Measurements from ENCODE around the gene TMEM51. TPM values are rescaled to one million over a fixed set of nuclear protein-coding genes. Genes with fewer than 3 reads are reported as not detected.

Gene TMEM51
- total and polyA plus RNA-seq, 7 experiments from 2014 or later = 0.16 to 0.79 (median 0.56) TPM; not detected in 3

GRCh38 chr1:15179485-15179883 lies 25.9 kb downstream of the TMEM51 start:
- no peak overlapping the region for H3K4me3 ChIP-seq (ENCODE audit: low read length)
- ChIA-PET POLR2A (no interaction called here), CTCF (no interaction called here)
- no peak for ATAC-seq
- DNase-seq = no peak
- peaks cover 17 to 53% (median 30%) of the 10 kb centered on the region in 5 donors for H3K27me3 Mint-ChIP-seq
- H3K9me3 Mint-ChIP-seq = peaks cover 0 to 8% (median 0%) of the 10 kb centered on the region in 11 donors
- H3K36me3 Mint-ChIP-seq = peaks cover 0 to 6% (median 0%) of the 10 kb centered on the region in 5 donors
- H3K4me1 Mint-ChIP-seq = no peaks in the 10 kb centered on the region
- H3K27me3 ChIP-seq (ENCODE audit: control insufficient read depth in 2 of 2, insufficient read depth in 2 of 2, low read length in 2 of 2) = peaks cover 0 to 3% of the 10 kb centered on the region in 2 donors
- intact Hi-C loops (cut with micrococcal nuclease) = no loop called here
- H3K4me3 Mint-ChIP-seq = no peak overlapping the region
- no peak overlapping the region for H3K27ac Mint-ChIP-seq
- H3K9me3 ChIP-seq (ENCODE audit: control insufficient read depth in 2 of 3, low read length in 3 of 3) = no peaks in the 10 kb centered on the region
- no peaks in the 10 kb centered on the region for H3K4me1 ChIP-seq (ENCODE audit: control insufficient read depth in 2 of 2, insufficient read depth in 2 of 2, low read length in 2 of 2)
- no peaks in the 10 kb centered on the region for H3K36me3 ChIP-seq (ENCODE audit: control insufficient read depth in 2 of 3, insufficient read depth in 3 of 3, low read length in 3 of 3)
- H3K27ac ChIP-seq (ENCODE audit: low read depth, low read length) = no peak overlapping the region

DNA sequence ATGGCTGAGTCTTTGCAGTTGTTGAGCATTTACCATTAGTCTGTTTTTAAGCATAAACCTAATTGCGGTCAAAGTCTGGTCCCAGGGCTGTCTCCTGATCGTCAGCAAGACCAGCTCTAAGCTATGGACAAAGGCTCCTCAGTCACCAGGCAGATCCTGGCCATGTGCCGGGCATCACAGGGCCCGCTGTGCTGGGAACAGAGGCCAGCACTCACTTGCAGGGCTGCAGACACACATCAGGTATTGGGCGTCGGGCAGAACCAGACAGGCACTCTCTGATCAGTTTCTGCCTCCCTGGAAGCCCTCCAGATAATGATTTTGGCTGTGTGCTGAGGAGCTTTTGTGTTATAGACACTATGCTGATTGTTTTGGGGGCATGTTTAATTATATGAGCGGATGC lies 26.6 kb downstream of the TMEM51 start:
- Histone ChIP-seq H3K9me3 (ENCODE audit: control insufficient read depth in 2 of 3, low read length in 3 of 3) (no peaks in the 10 kb centered on the region), H3K4me3 (ENCODE audit: low read length) (no peak overlapping the region), H3K27me3 (ENCODE audit: control insufficient read depth in 2 of 2, insufficient read depth in 2 of 2, low read length in 2 of 2) (peaks cover 0 to 3% of the 10 kb centered on the region in 2 donors), H3K27ac (ENCODE audit: low read depth, low read length) (no peak overlapping the region), H3K4me1 (ENCODE audit: control insufficient read depth in 2 of 2, insufficient read depth in 2 of 2, low read length in 2 of 2) (no peaks in the 10 kb centered on the region), H3K36me3 (ENCODE audit: control insufficient read depth in 2 of 3, insufficient read depth in 3 of 3, low read length in 3 of 3) (no peaks in the 10 kb centered on the region)
- POLR2A ChIA-PET = no interaction called here
- no peak for ATAC-seq
- peaks cover 17 to 55% (median 32%) of the 10 kb centered on the region in 5 donors for H3K27me3 Mint-ChIP-seq
- peaks cover 0 to 8% (median 0%) of the 10 kb centered on the region in 11 donors for H3K9me3 Mint-ChIP-seq
- no peaks in the 10 kb centered on the region for H3K4me1 Mint-ChIP-seq
- no peak overlapping the region for H3K27ac Mint-ChIP-seq
- DNase-seq = no peak
- CTCF ChIA-PET = no interaction called here
- intact Hi-C loops (cut with micrococcal nuclease) = no loop called here
- H3K36me3 Mint-ChIP-seq = peaks cover 0 to 6% (median 0%) of the 10 kb centered on the region in 5 donors
- no peak overlapping the region for H3K4me3 Mint-ChIP-seq

- ChIA-PET CTCF (no interaction called here), POLR2A (no interaction called here)
- H3K27ac ChIP-seq (ENCODE audit: low read depth, low read length) = no peak overlapping the region
- no peaks in the 10 kb centered on the region for H3K36me3 ChIP-seq (ENCODE audit: control insufficient read depth in 2 of 3, insufficient read depth in 3 of 3, low read length in 3 of 3)
- no peak for DNase-seq
- H3K4me1 Mint-ChIP-seq = peaks cover 0 to under 1% (median 0%) of the 10 kb centered on the region in 7 donors
- intact Hi-C loops (cut with micrococcal nuclease) = no loop called here
- ATAC-seq = no peak
- H3K4me3 Mint-ChIP-seq = no peak overlapping the region
- peaks cover 22 to 61% (median 32%) of the 10 kb centered on the region in 5 donors for H3K27me3 Mint-ChIP-seq
- H3K36me3 Mint-ChIP-seq = peaks cover 0 to 6% (median 0%) of the 10 kb centered on the region in 5 donors
- no peak overlapping the region for H3K4me3 ChIP-seq (ENCODE audit: low read length)
- no peaks in the 10 kb centered on the region for H3K9me3 ChIP-seq (ENCODE audit: control insufficient read depth in 2 of 3, low read length in 3 of 3)
- H3K9me3 Mint-ChIP-seq = peaks cover 0 to 2% (median 0%) of the 10 kb centered on the region in 11 donors
- no peak overlapping the region for H3K27ac Mint-ChIP-seq
- peaks cover 0 to 3% of the 10 kb centered on the region in 2 donors for H3K27me3 ChIP-seq (ENCODE audit: control insufficient read depth in 2 of 2, insufficient read depth in 2 of 2, low read length in 2 of 2)
- no peaks in the 10 kb centered on the region for H3K4me1 ChIP-seq (ENCODE audit: control insufficient read depth in 2 of 2, insufficient read depth in 2 of 2, low read length in 2 of 2)
These were observed 27.5 kb downstream of the TMEM51 start for GRCh38 chr1:15180945-15181523.

- Histone ChIP-seq H3K4me1 (ENCODE audit: control insufficient read depth in 2 of 2, insufficient read depth in 2 of 2, low read length in 2 of 2) (no peaks in the 10 kb centered on the region), H3K9me3 (ENCODE audit: control insufficient read depth in 2 of 3, low read length in 3 of 3) (no peaks in the 10 kb centered on the region), H3K4me3 (ENCODE audit: low read length) (no peak overlapping the region), H3K27ac (ENCODE audit: low read depth, low read length) (no peak overlapping the region), H3K27me3 (ENCODE audit: control insufficient read depth in 2 of 2, insufficient read depth in 2 of 2, low read length in 2 of 2) (peaks cover 0 to 3% of the 10 kb centered on the region in 2 donors), H3K36me3 (ENCODE audit: control insufficient read depth in 2 of 3, insufficient read depth in 3 of 3, low read length in 3 of 3) (no peaks in the 10 kb centered on the region)
- H3K4me1 Mint-ChIP-seq = peaks cover 0 to 1% (median 0%) of the 10 kb centered on the region in 7 donors
- peaks cover 0 to 5% (median 0%) of the 10 kb centered on the region in 5 donors for H3K36me3 Mint-ChIP-seq
- ATAC-seq = no peak
- CTCF ChIA-PET = no interaction called here
- intact Hi-C loops (cut with micrococcal nuclease) = no loop called here
- peaks cover 24 to 61% (median 37%) of the 10 kb centered on the region in 5 donors for H3K27me3 Mint-ChIP-seq
- peaks cover 0 to 2% (median 0%) of the 10 kb centered on the region in 11 donors for H3K9me3 Mint-ChIP-seq
- H3K4me3 Mint-ChIP-seq = no peak overlapping the region
- POLR2A ChIA-PET = no interaction called here
- no peak overlapping the region for H3K27ac Mint-ChIP-seq
- no peak for DNase-seq
These were observed 28.0 kb downstream of the TMEM51 start for GRCh38 chr1:15181564-15181963.

- no peaks in the 10 kb centered on the region for H3K36me3 Mint-ChIP-seq
- CTCF ChIA-PET = no interaction called here
- Histone ChIP-seq H3K36me3 (ENCODE audit: control insufficient read depth in 2 of 3, insufficient read depth in 3 of 3, low read length in 3 of 3) (no peaks in the 10 kb centered on the region), H3K9me3 (ENCODE audit: control insufficient read depth in 2 of 3, low read length in 3 of 3) (no peaks in the 10 kb centered on the region), H3K27ac (ENCODE audit: low read depth, low read length) (no peak overlapping the region), H3K4me3 (ENCODE audit: low read length) (no peak overlapping the region), H3K4me1 (ENCODE audit: control insufficient read depth in 2 of 2, insufficient read depth in 2 of 2, low read length in 2 of 2) (no peaks in the 10 kb centered on the region), H3K27me3 (ENCODE audit: control insufficient read depth in 2 of 2, insufficient read depth in 2 of 2, low read length in 2 of 2) (peaks cover 0 to 2% of the 10 kb centered on the region in 2 donors)
- POLR2A ChIA-PET = no interaction called here
- no peaks in the 10 kb centered on the region for H3K9me3 Mint-ChIP-seq
- no peak overlapping the region for H3K4me3 Mint-ChIP-seq
- H3K27ac Mint-ChIP-seq = no peak overlapping the region
- intact Hi-C loops (cut with micrococcal nuclease) = no loop called here
- peaks cover 17 to 46% (median 19%) of the 10 kb centered on the region in 5 donors for H3K27me3 Mint-ChIP-seq
- peaks cover 0 to 3% (median 0%) of the 10 kb centered on the region in 7 donors for H3K4me1 Mint-ChIP-seq
- ATAC-seq (no peak), DNase-seq (no peak)
These were observed 31.1 kb downstream of the TMEM51 start for GRCh38 chr1:15184436-15185241.

- DNase-seq (no peak), ATAC-seq (no peak)
- no peaks in the 10 kb centered on the region for H3K4me1 ChIP-seq (ENCODE audit: control insufficient read depth in 2 of 2, insufficient read depth in 2 of 2, low read length in 2 of 2)
- intact Hi-C loops (cut with micrococcal nuclease) = no loop called here
- no peaks in the 10 kb centered on the region for H3K9me3 ChIP-seq (ENCODE audit: control insufficient read depth in 2 of 3, low read length in 3 of 3)
- H3K36me3 ChIP-seq (ENCODE audit: control insufficient read depth in 2 of 3, insufficient read depth in 3 of 3, low read length in 3 of 3) = no peaks in the 10 kb centered on the region
- no peak overlapping the region for H3K27ac Mint-ChIP-seq
- no peaks in the 10 kb centered on the region for H3K36me3 Mint-ChIP-seq
- H3K9me3 Mint-ChIP-seq = no peaks in the 10 kb centered on the region
- H3K4me3 ChIP-seq (ENCODE audit: low read length) = no peak overlapping the region
- H3K4me1 Mint-ChIP-seq = peaks cover 0 to 3% (median 0%) of the 10 kb centered on the region in 7 donors
- H3K27me3 Mint-ChIP-seq = peaks cover 16 to 46% (median 19%) of the 10 kb centered on the region in 5 donors
- CTCF ChIA-PET = no interaction called here
- POLR2A ChIA-PET = no interaction called here
- no peak overlapping the region for H3K27ac ChIP-seq (ENCODE audit: low read depth, low read length)
- no peaks in the 10 kb centered on the region for H3K27me3 ChIP-seq (ENCODE audit: control insufficient read depth in 2 of 2, insufficient read depth in 2 of 2, low read length in 2 of 2)
- H3K4me3 Mint-ChIP-seq = no peak overlapping the region
These were observed 32.1 kb downstream of the TMEM51 start for GRCh38 chr1:15185617-15186016.
